K562 (cell line): ENCODE results near the gene CORIN. TPM values are rescaled to one million over a fixed set of nuclear protein-coding genes. Genes with fewer than 3 reads are reported as not detected.
"Not testable (repeated sequence)": the region's sequence is repeated elsewhere in the genome, so short reads cannot be mapped to it uniquely, and the experiment has no call there.

ENCODE experiments used
- microRNA-seq: library from miRNA; unstranded; fragments of <30 nt; microRNA quantifications from one replicate; pipeline ENCODE4, GENCODE V29; 2018; ENCODE audit warnings: borderline microRNAs expressed
- polyA plus RNA-seq, 8 experiments: library from polyadenylated mRNA; depleted of rRNA in 4 of 8; stranded (reverse) in 5 of 8; unstranded in 3 of 8; fragments of >200 nt; fragmentation: Nextera tagmentation in 2 of 8; fragmentation: Illumina TruSeq in 1 of 8; extraction: Ambion mirVana in 2 of 8; extraction: Trizol in 1 of 8; gene quantifications; 2 replicates each; pipeline versions ENCODE4 v1.2.1 to v1.2.3, GENCODE V29; 2011 to 2014; ENCODE audit warnings: inconsistent platforms in 1 of 8, missing spikeins in 1 of 8
- small RNA-seq: library from RNA; depleted of rRNA; stranded (forward); fragments of <200 nt; gene quantifications from one replicate; pipeline ENCODE3, GENCODE V24; 2014
- total RNA-seq, 7 experiments: library from RNA; depleted of rRNA in 6 of 7; stranded (reverse); fragments of >200 nt in 6 of 7; fragmentation: Illumina TruSeq in 2 of 7; extraction: Trizol in 2 of 7; gene quantifications; 2 replicates each; pipeline versions ENCODE4 v1.2.1 to v1.2.3, GENCODE V29; 2011 to 2021; ENCODE audit warnings: low replicate concordance in 1 of 7
- TF ChIP-seq, protein P1 (sequence below), 3 experiments: fragments of 200-800 bp in 1 of 3; sonication (Bioruptor generic) in 1 of 3; sonication (generic) in 1 of 3; formaldehyde crosslinking in 1 of 3; IDR thresholded peaks; 2 replicates each; pipeline versions ENCODE4 v1.6.1 to v1.8.0; 2016 to 2022; ENCODE audit warnings: mild to moderate bottlenecking in 2 of 3, missing compliant biosample characterization in 2 of 3, missing genetic modification characterization in 2 of 3, missing genetic modification reagents in 1 of 3

CORIN gene
- total and polyA plus RNA-seq, 9 of the 15 experiments (the other 6 are each of a cell fraction or from before 2014, with no cell fraction given): 0.04 to 0.31 (median 0.08) TPM; not detected in 4

GRCh38 chr4:47550357-47550756, 287.5 kb downstream of the CORIN start (continued):
- TF ChIP-seq, protein P1, sequence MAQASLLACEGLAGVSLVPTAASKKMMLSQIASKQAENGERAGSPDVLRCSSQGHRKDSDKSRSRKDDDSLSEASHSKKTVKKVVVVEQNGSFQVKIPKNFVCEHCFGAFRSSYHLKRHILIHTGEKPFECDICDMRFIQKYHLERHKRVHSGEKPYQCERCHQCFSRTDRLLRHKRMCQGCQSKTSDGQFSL (CRISPR knock-in tag; IDR thresholded peaks at IDR 0.05): 0 out of 2 replicates have a peak, but pooled peaks have one; percentile 60
- TF ChIP-seq, protein P1 (tag; IDR thresholded peaks at IDR 0.05): not testable (repeated sequence)

Small RNAs within 50 kb of the gene (microRNA-seq; reads per million reads assigned to microRNA genes)
- not detected for gene MIR8053

Small RNAs within 50 kb of the gene (small RNA-seq; reads per million reads assigned to genes)
- gene MIR8053: not detected

Other genes starting within 250 kb of the CORIN start
- gene NFXL1, start 76.5 kb upstream of the CORIN start, total RNA-seq (2014; rRNA removed): 9.1 and 15.1 TPM in 2 replicates
- gene NFXL1, start 76.5 kb upstream of the CORIN start, total RNA-seq (2014; rRNA removed; fragmentation: Illumina TruSeq; extraction: Trizol): 10.6 and 11.2 TPM in 2 replicates
- gene NFXL1, start 76.5 kb upstream of the CORIN start, total RNA-seq (2015; rRNA removed; fragmentation: Illumina TruSeq; extraction: Trizol): 8.7 and 9.5 TPM in 2 replicates
- 16.1 and 18.8 TPM in 2 replicates for gene NFXL1, start 76.5 kb upstream of the CORIN start, total RNA-seq (2021)
- gene NFXL1, start 76.5 kb upstream of the CORIN start, polyA plus RNA-seq (2011; rRNA removed): 22.4 and 27.0 TPM in 2 replicates
- 10.4 and 13.0 TPM in 2 replicates for gene NFXL1, start 76.5 kb upstream of the CORIN start, polyA plus RNA-seq (2014; fragmentation: Illumina TruSeq; extraction: Trizol)
- gene NFXL1, start 76.5 kb upstream of the CORIN start, polyA plus RNA-seq (2014; fragmentation: Nextera tagmentation; extraction: Ambion mirVana): 1 to 10 TPM; 7.5 to 8.0 TPM
- 12.8 and 13.6 TPM in 2 replicates for gene NFXL1, start 76.5 kb upstream of the CORIN start, polyA plus RNA-seq (2014; rRNA removed)
- gene CNGA1, start 178.6 kb upstream of the CORIN start, total RNA-seq (2014; rRNA removed): not detected in 2 replicates
- 0.06 TPM in 1 of 2 replicates, not detected in the other for gene CNGA1, start 178.6 kb upstream of the CORIN start, total RNA-seq (2014; rRNA removed; fragmentation: Illumina TruSeq; extraction: Trizol)
- gene CNGA1, start 178.6 kb upstream of the CORIN start, total RNA-seq (2015; rRNA removed; fragmentation: Illumina TruSeq; extraction: Trizol): not detected in 2 replicates
- 0.29 TPM in 1 of 2 replicates, not detected in the other for gene CNGA1, start 178.6 kb upstream of the CORIN start, total RNA-seq (2021)
- gene CNGA1, start 178.6 kb upstream of the CORIN start, polyA plus RNA-seq (2011; rRNA removed): 0.03 and 0.05 TPM in 2 replicates
- gene CNGA1, start 178.6 kb upstream of the CORIN start, polyA plus RNA-seq (2014; fragmentation: Illumina TruSeq; extraction: Trizol): 0.04 TPM in 1 of 2 replicates, not detected in the other
- gene CNGA1, start 178.6 kb upstream of the CORIN start, polyA plus RNA-seq (2014; fragmentation: Nextera tagmentation; extraction: Ambion mirVana): not detected
- 0.04 TPM in 1 of 2 replicates, not detected in the other for gene CNGA1, start 178.6 kb upstream of the CORIN start, polyA plus RNA-seq (2014; rRNA removed)
- 0.27 and 0.98 TPM in 2 replicates for gene NIPAL1, start 178.7 kb upstream of the CORIN start, total RNA-seq (2014; rRNA removed)
- 0.11 and 0.22 TPM in 2 replicates for gene NIPAL1, start 178.7 kb upstream of the CORIN start, total RNA-seq (2014; rRNA removed; fragmentation: Illumina TruSeq; extraction: Trizol)
- 0.25 and 0.68 TPM in 2 replicates for gene NIPAL1, start 178.7 kb upstream of the CORIN start, total RNA-seq (2015; rRNA removed; fragmentation: Illumina TruSeq; extraction: Trizol)
- 0.20 and 0.72 TPM in 2 replicates for gene NIPAL1, start 178.7 kb upstream of the CORIN start, total RNA-seq (2021)
- gene NIPAL1, start 178.7 kb upstream of the CORIN start, polyA plus RNA-seq (2011; rRNA removed): 0.30 and 0.43 TPM in 2 replicates
- 0.28 and 0.54 TPM in 2 replicates for gene NIPAL1, start 178.7 kb upstream of the CORIN start, polyA plus RNA-seq (2014; fragmentation: Illumina TruSeq; extraction: Trizol)
- under 1 TPM; 0.03 to 0.17 TPM for gene NIPAL1, start 178.7 kb upstream of the CORIN start, polyA plus RNA-seq (2014; fragmentation: Nextera tagmentation; extraction: Ambion mirVana)
- gene NIPAL1, start 178.7 kb upstream of the CORIN start, polyA plus RNA-seq (2014; rRNA removed): 0.16 and 0.38 TPM in 2 replicates